SK-N-SH treated with all-trans-retinoic acid at 6 μM for 48 hours (cell line): ENCODE data around the gene SLIRP.

Experiments
- ATAC-seq: fragments of 200-7000 bp; cut with Tn5 transposase; 3 replicates; pipeline ENCODE4 v1.9.1; 2020; ENCODE audit warnings: mild to moderate bottlenecking, moderate library complexity
- ARNTL ChIP-seq: fragments of 450-650 bp; formaldehyde crosslinking; IDR thresholded peaks from 2 replicates; pipeline ENCODE4 v1.5.0; 2020; ENCODE audit warnings: low read depth, mild to moderate bottlenecking, moderate library complexity, borderline replicate concordance
- BACH2 ChIP-seq: fragments of 250-450 bp; sonication (Bioruptor Pico); IDR thresholded peaks from 2 replicates; pipeline ENCODE4 v1.9.0; 2021; ENCODE audit warnings: mild to moderate bottlenecking, borderline replicate concordance
- CREB5 ChIP-seq: fragments of 250-450 bp; sonication (Bioruptor Pico); IDR thresholded peaks from 2 replicates; pipeline ENCODE4 v1.5.1; 2020; ENCODE audit warnings: low read depth, mild to moderate bottlenecking, moderate library complexity
- CSRNP3 ChIP-seq: fragments of 250-450 bp; sonication (Bioruptor Pico); IDR thresholded peaks from 2 replicates; pipeline ENCODE4 v1.5.1; 2021; ENCODE audit warnings: mild to moderate bottlenecking, moderate library complexity
- ESRRG ChIP-seq: fragments of 250-450 bp; sonication (Bioruptor Pico); IDR thresholded peaks from 2 replicates; pipeline ENCODE4 v1.6.1; 2021; ENCODE audit warnings: mild to moderate bottlenecking
- GLIS3 ChIP-seq: fragments of 250-450 bp; sonication (Bioruptor Pico); IDR thresholded peaks from 2 replicates; pipeline ENCODE4 v1.5.0; 2020; ENCODE audit warnings: mild to moderate bottlenecking, moderate library complexity
- ISL1 ChIP-seq: fragments of 250-450 bp; sonication (Bioruptor Pico); IDR thresholded peaks from 2 replicates; pipeline ENCODE4 v2.1.2; 2022; ENCODE audit warnings: mild to moderate bottlenecking, moderate library complexity
- PATZ1 ChIP-seq: fragments of 250-450 bp; sonication (Bioruptor Pico); IDR thresholded peaks from 2 replicates; pipeline ENCODE4 v1.8.0; 2020; ENCODE audit warnings: mild to moderate bottlenecking, moderate library complexity, borderline replicate concordance
- PPARA ChIP-seq: fragments of 250-450 bp; sonication (Bioruptor Pico); IDR thresholded peaks from 2 replicates; pipeline ENCODE4 v1.5.0; 2020; ENCODE audit warnings: mild to moderate bottlenecking, borderline replicate concordance
- RARB ChIP-seq: fragments of 250-450 bp; sonication (Bioruptor Pico); IDR thresholded peaks from 2 replicates; pipeline ENCODE4 v1.8.0; 2021; ENCODE audit warnings: mild to moderate bottlenecking, moderate library complexity
- SNAI2 ChIP-seq: fragments of 250-450 bp; sonication (Bioruptor Pico); IDR thresholded peaks from 2 replicates; pipeline ENCODE4 v1.5.0; 2020; ENCODE audit warnings: mild to moderate bottlenecking, moderate library complexity
- TCF4 ChIP-seq: fragments of 250-450 bp; sonication (Bioruptor Pico); IDR thresholded peaks from 2 replicates; pipeline ENCODE4 v1.8.0; 2021; ENCODE audit warnings: mild to moderate bottlenecking, moderate library complexity, borderline replicate concordance
- TOX ChIP-seq: fragments of 250-450 bp; sonication (Bioruptor Pico); IDR thresholded peaks from 2 replicates; pipeline ENCODE4 v1.8.0; 2021; ENCODE audit warnings: mild to moderate bottlenecking, moderate library complexity, borderline replicate concordance
- TSHZ2 ChIP-seq: fragments of 250-450 bp; sonication (Bioruptor Pico); IDR thresholded peaks from 2 replicates; pipeline ENCODE4 v1.5.0; 2020; ENCODE audit warnings: mild to moderate bottlenecking, moderate library complexity
- ZC3H10 ChIP-seq: fragments of 250-450 bp; sonication (Bioruptor Pico); IDR thresholded peaks from 2 replicates; pipeline ENCODE4 v1.5.1; 2021; ENCODE audit warnings: mild to moderate bottlenecking, moderate library complexity
- ZFP3 ChIP-seq: fragments of 250-450 bp; sonication (Bioruptor Pico); IDR thresholded peaks from 2 replicates; pipeline ENCODE4 v1.5.0; 2020; ENCODE audit warnings: mild to moderate bottlenecking, moderate library complexity
- ZFP30 ChIP-seq: fragments of 450-650 bp; formaldehyde crosslinking; IDR thresholded peaks from 2 replicates; pipeline ENCODE4 v1.5.0; 2022; ENCODE audit warnings: mild to moderate bottlenecking, moderate library complexity
- ZNF565 ChIP-seq: fragments of 450-650 bp; formaldehyde crosslinking; conservative IDR thresholded peaks from 2 replicates; pipeline ENCODE4 v1.5.0; 2020; ENCODE audit warnings: low read depth, mild to moderate bottlenecking, moderate library complexity
- ZNF70 ChIP-seq: fragments of 450-650 bp; formaldehyde crosslinking; IDR thresholded peaks from 2 replicates; pipeline ENCODE4 v1.5.0; 2020; ENCODE audit warnings: mild to moderate bottlenecking, moderate library complexity
- ZNF8 ChIP-seq: fragments of 450-650 bp; formaldehyde crosslinking; IDR thresholded peaks from 2 replicates; pipeline ENCODE4 v1.5.0; 2020; ENCODE audit warnings: mild to moderate bottlenecking, moderate library complexity

SLIRP gene

GRCh38 chr14:77717608-77718305, 9.9 kb downstream of the SLIRP start (continued):
- no peak for TF ChIP-seq GLIS3
- TF ChIP-seq PATZ1 (CRISPR knock-in tag): no peak

GRCh38 chr14:77721437-77721836, 13.5 kb downstream of the SLIRP start:
- ATAC-seq: no peak
- TF ChIP-seq GLIS3 (no peak), PATZ1 (CRISPR knock-in tag) (no peak), CREB5 (CRISPR knock-in tag) (no peak), CSRNP3 (CRISPR knock-in tag) (no peak), ZC3H10 (no peak), TSHZ2 (no peak), SNAI2 (CRISPR knock-in tag) (no peak), ZNF70 (CRISPR knock-in tag) (no peak), BACH2 (no peak), TOX (CRISPR knock-in tag) (no peak), RARB (CRISPR knock-in tag) (no peak), PPARA (CRISPR knock-in tag) (no peak), ZFP3 (CRISPR knock-in tag) (no peak), ISL1 (CRISPR knock-in tag) (no peak), ESRRG (CRISPR knock-in tag) (no peak)

GRCh38 chr14:77722301-77722700, 14.4 kb downstream of the SLIRP start:
- no peak for ATAC-seq
- TF ChIP-seq ISL1 (CRISPR knock-in tag) (no peak), ZC3H10 (no peak), ARNTL (CRISPR knock-in tag) (no peak), ZFP30 (no peak), CREB5 (CRISPR knock-in tag) (no peak), ZNF8 (CRISPR knock-in tag) (no peak), TCF4 (CRISPR knock-in tag) (no peak), ZFP3 (CRISPR knock-in tag) (no peak), ZNF565 (no peak), PPARA (CRISPR knock-in tag) (no peak), CSRNP3 (CRISPR knock-in tag) (no peak)
